ENCODE results near the gene TARS3. TPM values are rescaled to one million over a fixed set of nuclear protein-coding genes. Genes with fewer than 3 reads are reported as not detected.

The TARS3 gene
- total and polyA plus RNA-seq, 8 donors = 3.4 to 53.1 (median 15.6) TPM

DNA sequence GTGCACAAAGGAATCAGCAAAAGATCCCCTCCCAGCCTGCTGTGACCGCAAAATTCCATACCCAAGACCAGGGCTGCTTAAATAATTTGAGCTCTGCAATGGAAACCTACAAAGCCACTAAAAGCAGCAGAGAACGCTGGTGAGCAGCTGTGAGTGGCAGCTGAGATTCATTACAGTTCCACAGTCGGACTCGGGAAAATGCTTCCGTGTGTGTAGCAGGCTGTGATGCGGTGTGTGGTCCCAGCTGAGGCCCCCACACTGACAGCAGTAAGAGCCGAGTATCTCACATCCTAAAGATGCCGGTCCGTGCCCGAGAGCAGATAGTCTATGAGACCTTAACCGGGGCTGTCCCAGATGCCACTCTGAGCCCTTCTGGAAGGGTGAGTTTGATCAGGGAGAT, 109.5 kb downstream of the TARS3 start:
- Histone ChIP-seq H3K4me3 (no peak overlapping the region), H3K9me3 (no peaks in the 10 kb centered on the region), H3K27me3 (peaks cover 0 to 3% (median 0%) of the 10 kb centered on the region in 3 donors), H3K4me1 (peaks cover 11 to 40% (median 28%) of the 10 kb centered on the region in 4 donors), H3K27ac (peak overlapping the region in 2 of 5 donors; percentile 14 to 69), H3K36me3 (no peaks in the 10 kb centered on the region)
- no peak for DNase-seq
- intact Hi-C loops (cut with DNase I; ENCODE audit: low total_unique reads) = no loop called here
- no peak for TF ChIP-seq POLR2AphosphoS5 (IDR thresholded peaks at IDR 0.05)
- WGBS, 5 donors = 79 to 92% (median 82%) methylated on average over 11 of the region's 11 CpGs

DNA sequence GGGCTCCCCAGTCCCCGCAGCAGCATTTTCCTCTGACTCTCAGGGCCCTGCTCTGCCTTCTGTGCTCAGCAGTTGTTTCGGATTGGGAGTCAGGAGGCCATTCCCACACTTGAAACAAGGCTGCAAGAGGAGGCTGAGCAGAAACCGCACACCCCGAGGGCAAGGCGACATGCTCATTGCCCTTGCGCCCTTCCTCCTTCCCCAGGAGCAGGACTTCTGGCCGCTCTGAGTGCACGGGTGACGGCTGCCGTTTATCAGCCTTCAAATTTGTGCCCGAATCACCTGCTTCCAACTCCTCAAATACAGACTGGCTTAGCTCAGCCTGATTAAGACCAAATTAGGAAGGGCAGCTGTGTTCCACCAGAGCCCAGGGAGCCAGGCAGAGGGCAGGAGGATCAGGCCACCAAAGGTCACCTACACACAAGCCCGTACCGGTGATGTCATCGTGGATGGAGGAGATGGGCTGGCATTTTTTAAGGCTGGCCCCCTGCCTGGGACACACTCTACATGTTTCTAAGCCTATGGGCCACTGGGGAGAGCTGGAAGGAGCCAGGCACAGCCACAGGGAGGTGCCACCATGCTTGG, 110.2 kb downstream of the TARS3 start:
- DNase-seq = no peak
- TF ChIP-seq POLR2AphosphoS5 (IDR thresholded peaks at IDR 0.05) (no peak), POLR2A (IDR thresholded peaks at IDR 0.05) (no peak), EP300 (IDR thresholded peaks at IDR 0.05) (no peak)
- TF ChIP-seq, protein P1, sequence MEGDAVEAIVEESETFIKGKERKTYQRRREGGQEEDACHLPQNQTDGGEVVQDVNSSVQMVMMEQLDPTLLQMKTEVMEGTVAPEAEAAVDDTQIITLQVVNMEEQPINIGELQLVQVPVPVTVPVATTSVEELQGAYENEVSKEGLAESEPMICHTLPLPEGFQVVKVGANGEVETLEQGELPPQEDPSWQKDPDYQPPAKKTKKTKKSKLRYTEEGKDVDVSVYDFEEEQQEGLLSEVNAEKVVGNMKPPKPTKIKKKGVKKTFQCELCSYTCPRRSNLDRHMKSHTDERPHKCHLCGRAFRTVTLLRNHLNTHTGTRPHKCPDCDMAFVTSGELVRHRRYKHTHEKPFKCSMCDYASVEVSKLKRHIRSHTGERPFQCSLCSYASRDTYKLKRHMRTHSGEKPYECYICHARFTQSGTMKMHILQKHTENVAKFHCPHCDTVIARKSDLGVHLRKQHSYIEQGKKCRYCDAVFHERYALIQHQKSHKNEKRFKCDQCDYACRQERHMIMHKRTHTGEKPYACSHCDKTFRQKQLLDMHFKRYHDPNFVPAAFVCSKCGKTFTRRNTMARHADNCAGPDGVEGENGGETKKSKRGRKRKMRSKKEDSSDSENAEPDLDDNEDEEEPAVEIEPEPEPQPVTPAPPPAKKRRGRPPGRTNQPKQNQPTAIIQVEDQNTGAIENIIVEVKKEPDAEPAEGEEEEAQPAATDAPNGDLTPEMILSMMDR (IDR thresholded peaks at IDR 0.05) = no peak
- H3K27me3 ChIP-seq = peaks cover 0 to 3% (median 0%) of the 10 kb centered on the region in 3 donors
- 69 to 85% (median 78%) methylated on average over 14 of the region's 14 CpGs for WGBS, 5 donors
- H3K36me3 ChIP-seq = no peaks in the 10 kb centered on the region
- no peaks in the 10 kb centered on the region for H3K9me3 ChIP-seq
- H3K4me3 ChIP-seq = no peak overlapping the region
- peak overlapping the region in 2 of 5 donors; percentile 23 to 69 for H3K27ac ChIP-seq
- intact Hi-C loops (cut with DNase I; ENCODE audit: low total_unique reads) = no loop called here
- H3K4me1 ChIP-seq = peaks cover 11 to 40% (median 28%) of the 10 kb centered on the region in 4 donors

DNA sequence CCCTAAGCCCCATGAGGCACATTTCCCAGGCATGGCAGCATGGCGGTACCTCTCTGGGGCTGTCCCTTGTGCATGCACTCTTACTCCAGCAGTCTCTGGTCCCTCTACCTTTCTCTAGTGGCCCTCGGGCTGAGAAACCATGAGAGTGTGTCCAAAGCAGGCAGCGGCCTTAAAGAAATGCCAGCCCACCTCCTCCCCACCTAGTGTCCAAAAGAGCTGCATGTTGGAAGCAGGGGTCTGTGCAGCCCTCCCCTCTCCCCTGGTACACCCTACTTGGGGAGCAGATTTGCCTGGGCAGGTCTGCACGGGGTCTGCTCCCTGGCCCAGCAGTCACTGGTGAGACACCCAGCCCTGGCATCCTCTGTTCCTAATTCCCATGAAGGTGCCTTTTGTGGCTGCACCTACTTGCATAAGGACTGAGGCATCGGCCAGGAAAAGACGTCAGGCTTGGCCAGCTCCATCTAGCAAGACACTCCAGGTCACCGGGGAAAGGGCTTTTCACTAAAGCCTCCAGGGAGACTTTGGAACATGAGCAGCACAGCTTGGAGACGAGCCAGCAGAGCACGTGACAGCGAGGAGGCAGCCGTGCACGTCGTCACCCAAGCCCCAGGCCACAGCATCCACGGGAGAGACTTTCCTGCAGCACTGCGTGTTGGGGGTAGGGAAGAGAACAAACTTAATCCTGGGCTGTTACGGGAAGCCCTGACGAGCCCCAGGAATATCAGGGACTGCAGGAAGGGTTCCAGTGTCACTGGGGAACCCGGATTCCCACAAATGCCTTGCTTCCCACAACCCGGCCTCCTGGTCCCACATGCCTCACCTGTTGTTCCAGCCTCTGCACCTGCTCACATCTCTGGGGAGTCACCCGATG, 110.9 kb downstream of the TARS3 start:
- H3K27ac ChIP-seq = peak overlapping the region in 2 of 5 donors; percentile 23 to 69
- 38 to 55% (median 43%) methylated on average over 11 to 20 of the region's 20 CpGs for WGBS, 5 donors
- peaks cover 11 to 40% (median 28%) of the 10 kb centered on the region in 4 donors for H3K4me1 ChIP-seq
- no peaks in the 10 kb centered on the region for H3K9me3 ChIP-seq
- TF ChIP-seq, protein P1 (IDR thresholded peaks at IDR 0.05) = no peak
- TF ChIP-seq EP300 (IDR thresholded peaks at IDR 0.05) (no peak), POLR2AphosphoS5 (IDR thresholded peaks at IDR 0.05) (peak in 2 of 3 donors; percentile 8 to 53)
- peaks cover 0 to 3% (median 0%) of the 10 kb centered on the region in 3 donors for H3K27me3 ChIP-seq
- no peak overlapping the region for H3K4me3 ChIP-seq
- intact Hi-C loops (cut with DNase I; ENCODE audit: low total_unique reads) = no loop called here
- peak; percentile 81 to 88 for DNase-seq
- H3K36me3 ChIP-seq = no peaks in the 10 kb centered on the region

DNA sequence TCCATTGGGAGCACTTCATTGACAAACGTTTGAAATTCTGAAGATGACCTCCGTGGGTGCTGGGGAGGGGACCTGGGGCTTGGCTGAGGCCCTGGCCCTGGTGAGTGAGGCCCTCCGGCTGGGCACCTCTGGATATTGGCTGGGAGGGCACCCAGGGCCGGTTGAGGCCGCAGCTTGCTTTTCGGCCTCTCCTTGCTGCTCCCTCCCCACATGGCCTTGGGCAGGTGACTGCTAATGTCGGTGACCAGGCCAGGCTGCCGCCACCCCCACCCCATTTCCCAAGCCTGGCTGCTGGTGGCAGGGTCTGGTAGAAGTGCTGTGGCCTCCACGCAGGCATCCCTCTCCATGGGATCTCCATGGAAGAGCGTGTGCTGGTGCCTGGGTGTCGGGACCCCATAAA, 111.6 kb downstream of the TARS3 start:
- H3K9me3 ChIP-seq = no peaks in the 10 kb centered on the region
- DNase-seq = no peak
- H3K27me3 ChIP-seq = peaks cover 0 to 3% (median 0%) of the 10 kb centered on the region in 3 donors
- H3K36me3 ChIP-seq = no peaks in the 10 kb centered on the region
- H3K4me1 ChIP-seq = peaks cover 11 to 40% (median 28%) of the 10 kb centered on the region in 4 donors
- 80 to 91% (median 87%) methylated on average over 6 to 11 of the region's 11 CpGs for whole genome bisulfite sequencing, 5 donors
- H3K27ac ChIP-seq = peak overlapping the region in 1 of 5 donors; percentile 69
- TF ChIP-seq POLR2A (IDR thresholded peaks at IDR 0.05) (no peak), EP300 (IDR thresholded peaks at IDR 0.05) (no peak), POLR2AphosphoS5 (IDR thresholded peaks at IDR 0.05) (no peak)
- TF ChIP-seq, protein P1 (IDR thresholded peaks at IDR 0.05) = no peak
- intact Hi-C loops (cut with DNase I; ENCODE audit: low total_unique reads) = no loop called here
- H3K4me3 ChIP-seq = no peak overlapping the region

All from stomach (tissue), 9 donors.